Panc1 (cell line): ENCODE measurements around the gene RNF149. TPM values are rescaled to one million over a fixed set of nuclear protein-coding genes. Genes with fewer than 3 reads are reported as not detected.
A peak's percentile ranks its signal among the peaks of the same experiment; 100 is the strongest.

Source experiments
- ATAC-seq: fragments of 200-7000 bp; cut with Tn5 transposase; 2 replicates; pipeline ENCODE4 v1.9.1; 2020; ENCODE audit warnings: mild to moderate bottlenecking, moderate library complexity
- BruUV-seq: library from RNA; stranded (reverse); fragments of 400-500 nt; replicated peaks from 2 replicates; lab custom pipeline; 2021; lab: Mats Ljungman, UMichigan
- CTCF ChIA-PET: fragments of 300-600 bp; sonication (Branson Sonifier 250); formaldehyde crosslinking; loops from one replicate; lab custom pipeline; 2022; ENCODE audit warnings: antibody characterized with exemption; lab: Charles Lee
- POLR2A ChIA-PET: fragments of 300-600 bp; sonication (Branson Sonifier 250); formaldehyde crosslinking; loops from one replicate; lab custom pipeline; 2022; ENCODE audit warnings: antibody characterized with exemption; lab: Charles Lee
- DNase-seq: peaks from one replicate; pipeline ENCODE4 v3.0.0-alpha.2; 2010; ENCODE audit warnings: low read depth, low spot score
- H3K27ac ChIP-seq: 2 replicates; pipeline ENCODE4 v1.5.1; 2011; ENCODE audit warnings: mild to moderate bottlenecking, low read length, inconsistent platforms
- H3K27me3 ChIP-seq: fragments of 200-500 bp; sonication (Bioruptor generic); 2 replicates; pipeline ENCODE4 v1.6.0; 2014; ENCODE audit warnings: low read length, inconsistent platforms; ENCODE audit not compliant: control insufficient read depth, insufficient read depth
- H3K36me3 ChIP-seq: fragments of 200-500 bp; sonication (Bioruptor generic); 2 replicates; pipeline ENCODE4 v1.5.1; 2014; ENCODE audit warnings: inconsistent platforms, mild to moderate bottlenecking, low read length, moderate library complexity; ENCODE audit not compliant: control insufficient read depth, insufficient read depth
- H3K4me1 ChIP-seq: 2 replicates; pipeline ENCODE4 v1.5.1; 2011; ENCODE audit warnings: inconsistent platforms, mild to moderate bottlenecking, low read length, moderate library complexity; ENCODE audit not compliant: control insufficient read depth, insufficient read depth
- H3K4me3 ChIP-seq, 2 experiments: 2 replicates each; pipeline ENCODE4 v1.5.1; 2011 to 2012; ENCODE audit warnings: low read depth in 2 of 2, low read length in 2 of 2, mild to moderate bottlenecking in 2 of 2, inconsistent platforms in 1 of 2, moderate library complexity in 1 of 2
- H3K9me3 ChIP-seq: fragments of 200-500 bp; sonication (Bioruptor generic); 2 replicates; pipeline ENCODE4 v1.5.1; 2014; ENCODE audit warnings: low read depth, mild to moderate bottlenecking, inconsistent platforms, low read length, moderate library complexity; ENCODE audit not compliant: control insufficient read depth, insufficient read depth
- CTCF ChIP-seq: fragments of 450-650 bp; IDR thresholded peaks from 2 replicates; pipeline ENCODE4 v1.5.1; 2017; ENCODE audit warnings: mild to moderate bottlenecking
- POLR2AphosphoS5 ChIP-seq: IDR thresholded peaks from 2 replicates; pipeline ENCODE4 v1.6.1; 2012; ENCODE audit warnings: mild to moderate bottlenecking, low read depth, low read length, moderate library complexity
- REST ChIP-seq, 2 experiments: IDR thresholded peaks; 2 replicates each; pipeline ENCODE4 v1.6.1; 2011 to 2012; ENCODE audit warnings: low read depth in 2 of 2, control low read depth in 1 of 2, low read length in 1 of 2, mild to moderate bottlenecking in 1 of 2, moderate library complexity in 1 of 2; ENCODE audit not compliant: insufficient read depth in 1 of 2
- SIN3A ChIP-seq: IDR thresholded peaks from 2 replicates; pipeline ENCODE4 v1.6.1; 2012; ENCODE audit warnings: low read depth, mild to moderate bottlenecking, low read length, moderate library complexity, borderline replicate concordance; ENCODE audit not compliant: insufficient read depth
- TCF7L2 ChIP-seq: IDR thresholded peaks from 2 replicates; pipeline ENCODE4 v1.6.1; 2011; ENCODE audit warnings: mild to moderate bottlenecking, low read depth, low read length, inconsistent platforms
- in situ Hi-C: cut with HindIII; loops from 2 replicates; pipeline ENCODE4 v1.10.0; 2016; ENCODE audit warnings: low sequenced_read_pairs, low pct_unique_long_range_greater_than_20kb
- intact Hi-C: fragments of 100-400 bp; cut with micrococcal nuclease; formaldehyde crosslinking; loops from one replicate; pipeline ENCODE4 v1.10.0; 2022; ENCODE audit not compliant: unreplicated experiment
- total RNA-seq: library from RNA; stranded (reverse); gene quantifications from one replicate; pipeline ENCODE4 v1.2.1, GENCODE V29; 2021; ENCODE audit not compliant: unreplicated experiment

The RNF149 gene
- total RNA-seq, 1 experiment from 2014 or later: 29.9 TPM

- ChIA-PET CTCF (interaction anchor here (0.5 to 1.2 kb wide), 9 partner anchors 9 to 1104 kb away, joined by 3 to 8 read pairs (median 5); no protein-coding TSS in a partner anchor), POLR2A (interaction anchor here (0.6 kb wide), 1 partner anchor 465 kb away, joined by 4 read pairs; no protein-coding TSS in a partner anchor)
- TF ChIP-seq CTCF (peak; percentile 92), POLR2AphosphoS5 (no peak)
- in situ Hi-C loops: no loop called here
- BruUV-seq: no TSS peak
- Histone ChIP-seq H3K4me1 (no peaks in the 10 kb centered on the region; the same call in 1 of the 2 replicates), H3K4me3 (no peak overlapping the region), H3K27me3 (no peaks in the 10 kb centered on the region), H3K27ac (no peak overlapping the region), H3K9me3 (no peaks in the 10 kb centered on the region), H3K36me3 (no peaks in the 10 kb centered on the region)
- intact Hi-C loops: no loop called here
- ATAC-seq (peak; percentile 90), DNase-seq (peak; percentile 39)
These were observed 33.6 kb upstream of the RNF149 start for GRCh38 chr2:101341901-101342624.

GRCh38 chr2:101341421-101341820 lies 32.9 kb upstream of the RNF149 start:
- no peak for DNase-seq
- no peak overlapping the region for H3K4me3 ChIP-seq
- BruUV-seq: no TSS peak
- no peaks in the 10 kb centered on the region for H3K9me3 ChIP-seq
- in situ Hi-C loops: no loop called here
- TF ChIP-seq TCF7L2 (no peak), POLR2AphosphoS5 (no peak), SIN3A (no peak), CTCF (no peak), REST (IDR thresholded peaks at IDR 0.05; ENCODE audit: insufficient read depth in 1 of 2, low read depth in 2 of 2, low read length in 1 of 2) (no peak)
- POLR2A ChIA-PET: interaction anchor here (0.6 kb wide), 1 partner anchor 466 kb away, joined by 4 read pairs; no protein-coding TSS in a partner anchor
- no peaks in the 10 kb centered on the region; the same call in 1 of the 2 replicates for H3K4me1 ChIP-seq
- CTCF ChIA-PET: interaction anchor here (0.5 to 1.2 kb wide), 8 partner anchors 10 to 1104 kb away, joined by 3 to 8 read pairs (median 4); no protein-coding TSS in a partner anchor
- H3K27me3 ChIP-seq: no peaks in the 10 kb centered on the region
- ATAC-seq: no peak
- H3K27ac ChIP-seq: no peak overlapping the region
- H3K36me3 ChIP-seq: no peaks in the 10 kb centered on the region
- intact Hi-C loops: no loop called here
